ENCODE measurements around the gene HIRIP3. TPM values are rescaled to one million over a fixed set of nuclear protein-coding genes. Genes with fewer than 3 reads are reported as not detected.
A peak's percentile ranks its signal among the peaks of the same experiment; 100 is the strongest.

HIRIP3 gene
- total and polyA plus RNA-seq, 2 of the 4 experiments (the other 2 are of a cell fraction): 5.0 to 10.5 TPM

- H2BK15ac ChIP-seq (ENCODE audit: low read depth, low read length): no peak overlapping the region
- BruUV-seq (replicated peaks): no TSS peak
Measured at GRCh38 chr16:30009990-30010843, 14.8 kb upstream of the HIRIP3 start.

More at GRCh38 chr16:30009990-30010843, 14.8 kb upstream of the HIRIP3 start:
- Histone ChIP-seq H2AFZ (replicated peaks; ENCODE audit: low read length, poor library complexity) (peak overlapping the region; percentile 23), H3K27me3 (ENCODE audit: control insufficient read depth, insufficient read depth, low read length) (peaks cover 27% of the 10 kb centered on the region), H3K27ac (ENCODE audit: insufficient read depth, low read length) (no peak overlapping the region), H3K79me1 (ENCODE audit: low read depth in 1 of 2, low read length in 2 of 2) (no peaks in the 10 kb centered on the region; a peak in 1 of 4 replicates), H2BK20ac (ENCODE audit: low read depth, low read length) (no peak overlapping the region), H3K9ac (ENCODE audit: low read depth, low read length) (no peak overlapping the region), H2BK5ac (ENCODE audit: low read depth, low read length, poor library complexity, severe bottlenecking) (no peak overlapping the region), H4K5ac (ENCODE audit: low read depth, low read length) (no peak overlapping the region), H2BK120ac (ENCODE audit: low read depth, low read length) (no peak overlapping the region), H3K36me3 (ENCODE audit: control insufficient read depth, insufficient read depth, low read length) (no peaks in the 10 kb centered on the region), H4K91ac (ENCODE audit: insufficient read depth, low read depth, low read length) (no peak overlapping the region), H3K56ac (ENCODE audit: extremely low read depth, insufficient read depth, low read length) (no peak overlapping the region), H3K4me2 (ENCODE audit: low read depth, low read length) (no peak overlapping the region; the same call in 1 of the 2 replicates), H3K4me3 (ENCODE audit: insufficient read depth, low read depth, low read length) (no peak overlapping the region), H4K20me1 (ENCODE audit: insufficient read depth, low read length) (no peaks in the 10 kb centered on the region; the same call in 1 of the 2 replicates), H3K14ac (replicated peaks; ENCODE audit: low read depth, low read length) (no peak overlapping the region), H3K9me1 (ENCODE audit: insufficient read depth, low read length) (no peaks in the 10 kb centered on the region), H2AK9ac (replicated peaks; ENCODE audit: low read depth, low read length, poor library complexity) (peak overlapping the region; percentile 61), H3K4ac (ENCODE audit: low read depth, low read length) (no peak overlapping the region), H4K8ac (ENCODE audit: low read depth in 2 of 2, low read length in 2 of 2) (no peak overlapping the region), H3K18ac (ENCODE audit: low read depth, low read length) (no peak overlapping the region), H2AK5ac (ENCODE audit: low read depth, low read length) (no peak overlapping the region), H3K4me1 (ENCODE audit: control insufficient read depth, insufficient read depth, low read length) (no peaks in the 10 kb centered on the region; the same call in 1 of the 2 replicates), H3K23ac (ENCODE audit: low read depth, low read length) (no peak overlapping the region), H3K9me3 (ENCODE audit: control insufficient read depth, insufficient read depth, low read length) (no peaks in the 10 kb centered on the region)
- no peak for TF ChIP-seq MXI1 (IDR thresholded peaks at IDR 0.05; ENCODE audit: borderline replicate concordance, low read depth, low read length)
- TF ChIP-seq CHD1 (IDR thresholded peaks at IDR 0.05; ENCODE audit: low read depth, low read length): no peak
- no peak for TF ChIP-seq CEBPB (IDR thresholded peaks at IDR 0.05; ENCODE audit: low read depth, low read length)
- no peak for TF ChIP-seq SMC3 (IDR thresholded peaks at IDR 0.05; ENCODE audit: low read depth, low read length)
- TF ChIP-seq, protein P1, sequence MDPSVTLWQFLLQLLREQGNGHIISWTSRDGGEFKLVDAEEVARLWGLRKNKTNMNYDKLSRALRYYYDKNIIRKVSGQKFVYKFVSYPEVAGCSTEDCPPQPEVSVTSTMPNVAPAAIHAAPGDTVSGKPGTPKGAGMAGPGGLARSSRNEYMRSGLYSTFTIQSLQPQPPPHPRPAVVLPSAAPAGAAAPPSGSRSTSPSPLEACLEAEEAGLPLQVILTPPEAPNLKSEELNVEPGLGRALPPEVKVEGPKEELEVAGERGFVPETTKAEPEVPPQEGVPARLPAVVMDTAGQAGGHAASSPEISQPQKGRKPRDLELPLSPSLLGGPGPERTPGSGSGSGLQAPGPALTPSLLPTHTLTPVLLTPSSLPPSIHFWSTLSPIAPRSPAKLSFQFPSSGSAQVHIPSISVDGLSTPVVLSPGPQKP (IDR thresholded peaks at IDR 0.05; ENCODE audit: borderline replicate concordance, low read depth, low read length): no peak
- no peak for TF ChIP-seq FOS (IDR thresholded peaks at IDR 0.05; ENCODE audit: low read depth, low read length)
- TF ChIP-seq POLR2A (IDR thresholded peaks at IDR 0.05; ENCODE audit: low read depth, low read length): no peak
- intact Hi-C loops (cut with micrococcal nuclease) (no loop called here), dilution Hi-C loops (cut with HindIII; ENCODE audit: low sequenced_read_pairs, unreplicated experiment) (no loop called here), in situ Hi-C loops (cut with MboI; ENCODE audit: low sequenced_read_pairs) (no loop called here)
- CTCF ChIA-PET: no interaction called here
- DNase-seq: no peak
- 16% methylated on average over 16 of the region's 34 CpGs; no CpG with 5 or more reads in 1 of the 2 experiments for WGBS, 2 experiments (ENCODE audit: extremely low coverage in 2 of 2, insufficient read length in 1 of 2)
- POLR2A ChIA-PET (ENCODE audit: unreplicated experiment): no interaction called here
- ATAC-seq (ENCODE audit: low read depth): peak; percentile 8; the same call in 1 of the 2 replicates
